ENCODE measurements around the gene FER. TPM values are rescaled to one million over a fixed set of nuclear protein-coding genes. Genes with fewer than 3 reads are reported as not detected.

FER gene
- total and polyA plus RNA-seq, 9 of the 15 experiments (the other 6 are each of a cell fraction or from before 2014, with no cell fraction given): 6.7 to 18.2 (median 8.9) TPM

DNA sequence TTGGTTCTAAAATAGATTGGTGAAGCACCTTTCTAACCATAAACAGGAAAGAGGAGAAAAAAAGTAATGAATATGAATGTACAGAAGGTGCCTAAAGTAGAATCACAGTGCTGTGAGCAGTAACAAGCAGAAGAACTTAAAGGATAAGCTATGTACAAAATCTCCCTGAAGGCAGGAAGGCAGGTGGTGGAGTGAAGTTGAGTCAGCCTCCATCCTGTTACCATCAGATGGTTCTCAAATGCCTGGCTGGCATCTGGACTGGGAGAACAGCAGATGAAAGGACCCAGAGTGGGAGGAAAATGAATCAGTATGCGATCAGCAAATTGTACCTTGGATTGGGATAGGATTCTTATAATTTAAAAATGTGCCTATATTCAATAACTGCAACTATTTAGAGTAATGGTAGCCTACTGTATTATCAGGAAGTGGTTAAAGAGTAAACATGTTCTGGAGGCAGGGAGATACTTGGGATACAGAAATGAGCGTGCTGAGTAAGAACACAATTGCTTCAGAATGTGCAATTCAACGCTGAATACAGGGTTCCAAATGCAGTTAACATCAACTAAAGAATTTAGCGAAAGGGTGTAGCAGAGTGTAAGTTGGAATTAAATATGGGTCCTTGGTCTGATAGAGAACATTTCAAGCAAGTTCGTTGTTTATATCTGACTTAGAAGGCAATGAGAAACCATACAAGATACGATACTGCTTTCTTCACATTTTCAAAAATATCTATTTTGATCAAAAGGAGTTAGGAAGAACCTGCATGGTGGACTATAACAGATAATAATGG, 21.1 kb upstream of the FER start (continued):
- TF ChIP-seq TEAD4 (IDR thresholded peaks at IDR 0.05; ENCODE audit: low read length): no peak
- no peak for TF ChIP-seq TEAD4 (CRISPR knock-in tag; IDR thresholded peaks at IDR 0.05; ENCODE audit: borderline replicate concordance)
- TF ChIP-seq TRIM28 (IDR thresholded peaks at IDR 0.05): peak; percentile 31; the same call in 1 of the 2 replicates
- TF ChIP-seq LEF1 (IDR thresholded peaks at IDR 0.05): no peak
- TF ChIP-seq, protein P1, sequence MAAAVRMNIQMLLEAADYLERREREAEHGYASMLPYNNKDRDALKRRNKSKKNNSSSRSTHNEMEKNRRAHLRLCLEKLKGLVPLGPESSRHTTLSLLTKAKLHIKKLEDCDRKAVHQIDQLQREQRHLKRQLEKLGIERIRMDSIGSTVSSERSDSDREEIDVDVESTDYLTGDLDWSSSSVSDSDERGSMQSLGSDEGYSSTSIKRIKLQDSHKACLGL (CRISPR knock-in tag; IDR thresholded peaks at IDR 0.05; ENCODE audit: borderline replicate concordance, poor library complexity, severe bottlenecking): no peak
- TF ChIP-seq SLC30A9 (CRISPR knock-in tag; IDR thresholded peaks at IDR 0.05): no peak
- TF ChIP-seq SP2 (IDR thresholded peaks at IDR 0.05; ENCODE audit: extremely low read depth, low read depth, low read length, poor library complexity, severe bottlenecking): no peak
- TF ChIP-seq ZNF445 (CRISPR knock-in tag; IDR thresholded peaks at IDR 0.05; ENCODE audit: low read depth): no peak
- TF ChIP-seq, protein P2, sequence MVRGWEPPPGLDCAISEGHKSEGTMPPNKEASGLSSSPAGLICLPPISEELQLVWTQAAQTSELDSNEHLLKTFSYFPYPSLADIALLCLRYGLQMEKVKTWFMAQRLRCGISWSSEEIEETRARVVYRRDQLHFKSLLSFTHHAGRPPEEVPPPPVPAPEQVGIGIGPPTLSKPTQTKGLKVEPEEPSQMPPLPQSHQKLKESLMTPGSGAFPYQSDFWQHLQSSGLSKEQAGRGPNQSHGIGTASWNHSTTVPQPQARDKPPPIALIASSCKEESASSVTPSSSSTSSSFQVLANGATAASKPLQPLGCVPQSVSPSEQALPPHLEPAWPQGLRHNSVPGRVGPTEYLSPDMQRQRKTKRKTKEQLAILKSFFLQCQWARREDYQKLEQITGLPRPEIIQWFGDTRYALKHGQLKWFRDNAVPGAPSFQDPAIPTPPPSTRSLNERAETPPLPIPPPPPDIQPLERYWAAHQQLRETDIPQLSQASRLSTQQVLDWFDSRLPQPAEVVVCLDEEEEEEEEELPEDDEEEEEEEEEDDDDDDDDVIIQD (CRISPR knock-in tag; IDR thresholded peaks at IDR 0.05): no peak
- no peak for TF ChIP-seq ZFP1 (CRISPR knock-in tag; IDR thresholded peaks at IDR 0.05)
- TF ChIP-seq FOSL1 (tag; conservative IDR thresholded peaks at IDR 0.05): peak; percentile 19; the same call in 1 of the 2 replicates
- TF ChIP-seq, protein P3, sequence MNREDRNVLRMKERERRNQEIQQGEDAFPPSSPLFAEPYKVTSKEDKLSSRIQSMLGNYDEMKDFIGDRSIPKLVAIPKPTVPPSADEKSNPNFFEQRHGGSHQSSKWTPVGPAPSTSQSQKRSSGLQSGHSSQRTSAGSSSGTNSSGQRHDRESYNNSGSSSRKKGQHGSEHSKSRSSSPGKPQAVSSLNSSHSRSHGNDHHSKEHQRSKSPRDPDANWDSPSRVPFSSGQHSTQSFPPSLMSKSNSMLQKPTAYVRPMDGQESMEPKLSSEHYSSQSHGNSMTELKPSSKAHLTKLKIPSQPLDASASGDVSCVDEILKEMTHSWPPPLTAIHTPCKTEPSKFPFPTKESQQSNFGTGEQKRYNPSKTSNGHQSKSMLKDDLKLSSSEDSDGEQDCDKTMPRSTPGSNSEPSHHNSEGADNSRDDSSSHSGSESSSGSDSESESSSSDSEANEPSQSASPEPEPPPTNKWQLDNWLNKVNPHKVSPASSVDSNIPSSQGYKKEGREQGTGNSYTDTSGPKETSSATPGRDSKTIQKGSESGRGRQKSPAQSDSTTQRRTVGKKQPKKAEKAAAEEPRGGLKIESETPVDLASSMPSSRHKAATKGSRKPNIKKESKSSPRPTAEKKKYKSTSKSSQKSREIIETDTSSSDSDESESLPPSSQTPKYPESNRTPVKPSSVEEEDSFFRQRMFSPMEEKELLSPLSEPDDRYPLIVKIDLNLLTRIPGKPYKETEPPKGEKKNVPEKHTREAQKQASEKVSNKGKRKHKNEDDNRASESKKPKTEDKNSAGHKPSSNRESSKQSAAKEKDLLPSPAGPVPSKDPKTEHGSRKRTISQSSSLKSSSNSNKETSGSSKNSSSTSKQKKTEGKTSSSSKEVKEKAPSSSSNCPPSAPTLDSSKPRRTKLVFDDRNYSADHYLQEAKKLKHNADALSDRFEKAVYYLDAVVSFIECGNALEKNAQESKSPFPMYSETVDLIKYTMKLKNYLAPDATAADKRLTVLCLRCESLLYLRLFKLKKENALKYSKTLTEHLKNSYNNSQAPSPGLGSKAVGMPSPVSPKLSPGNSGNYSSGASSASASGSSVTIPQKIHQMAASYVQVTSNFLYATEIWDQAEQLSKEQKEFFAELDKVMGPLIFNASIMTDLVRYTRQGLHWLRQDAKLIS (CRISPR knock-in tag; IDR thresholded peaks at IDR 0.05): peak; percentile 31; the same call in 1 of the 2 replicates
- TF ChIP-seq, protein P4, sequence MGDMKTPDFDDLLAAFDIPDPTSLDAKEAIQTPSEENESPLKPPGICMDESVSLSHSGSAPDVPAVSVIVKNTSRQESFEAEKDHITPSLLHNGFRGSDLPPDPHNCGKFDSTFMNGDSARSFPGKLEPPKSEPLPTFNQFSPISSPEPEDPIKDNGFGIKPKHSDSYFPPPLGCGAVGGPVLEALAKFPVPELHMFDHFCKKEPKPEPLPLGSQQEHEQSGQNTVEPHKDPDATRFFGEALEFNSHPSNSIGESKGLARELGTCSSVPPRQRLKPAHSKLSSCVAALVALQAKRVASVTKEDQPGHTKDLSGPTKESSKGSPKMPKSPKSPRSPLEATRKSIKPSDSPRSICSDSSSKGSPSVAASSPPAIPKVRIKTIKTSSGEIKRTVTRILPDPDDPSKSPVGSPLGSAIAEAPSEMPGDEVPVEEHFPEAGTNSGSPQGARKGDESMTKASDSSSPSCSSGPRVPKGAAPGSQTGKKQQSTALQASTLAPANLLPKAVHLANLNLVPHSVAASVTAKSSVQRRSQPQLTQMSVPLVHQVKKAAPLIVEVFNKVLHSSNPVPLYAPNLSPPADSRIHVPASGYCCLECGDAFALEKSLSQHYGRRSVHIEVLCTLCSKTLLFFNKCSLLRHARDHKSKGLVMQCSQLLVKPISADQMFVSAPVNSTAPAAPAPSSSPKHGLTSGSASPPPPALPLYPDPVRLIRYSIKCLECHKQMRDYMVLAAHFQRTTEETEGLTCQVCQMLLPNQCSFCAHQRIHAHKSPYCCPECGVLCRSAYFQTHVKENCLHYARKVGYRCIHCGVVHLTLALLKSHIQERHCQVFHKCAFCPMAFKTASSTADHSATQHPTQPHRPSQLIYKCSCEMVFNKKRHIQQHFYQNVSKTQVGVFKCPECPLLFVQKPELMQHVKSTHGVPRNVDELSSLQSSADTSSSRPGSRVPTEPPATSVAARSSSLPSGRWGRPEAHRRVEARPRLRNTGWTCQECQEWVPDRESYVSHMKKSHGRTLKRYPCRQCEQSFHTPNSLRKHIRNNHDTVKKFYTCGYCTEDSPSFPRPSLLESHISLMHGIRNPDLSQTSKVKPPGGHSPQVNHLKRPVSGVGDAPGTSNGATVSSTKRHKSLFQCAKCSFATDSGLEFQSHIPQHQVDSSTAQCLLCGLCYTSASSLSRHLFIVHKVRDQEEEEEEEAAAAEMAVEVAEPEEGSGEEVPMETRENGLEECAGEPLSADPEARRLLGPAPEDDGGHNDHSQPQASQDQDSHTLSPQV (IDR thresholded peaks at IDR 0.05): peak; percentile 39; the same call in 1 of the 2 replicates
- 0 out of 2 replicates have a peak, but pooled peaks have one; percentile 26 for TF ChIP-seq ARID1B (IDR thresholded peaks at IDR 0.05)
- TF ChIP-seq, protein P5, sequence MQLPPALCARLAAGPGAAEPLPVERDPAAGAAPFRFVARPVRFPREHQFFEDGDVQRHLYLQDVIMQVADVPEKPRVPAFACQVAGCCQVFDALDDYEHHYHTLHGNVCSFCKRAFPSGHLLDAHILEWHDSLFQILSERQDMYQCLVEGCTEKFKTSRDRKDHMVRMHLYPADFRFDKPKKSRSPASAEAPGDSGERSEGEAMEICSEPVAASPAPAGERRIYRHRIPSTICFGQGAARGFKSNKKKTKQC (CRISPR knock-in tag; IDR thresholded peaks at IDR 0.05): no peak
